ENCODE results near the gene LMO2.

LMO2 gene

DNA sequence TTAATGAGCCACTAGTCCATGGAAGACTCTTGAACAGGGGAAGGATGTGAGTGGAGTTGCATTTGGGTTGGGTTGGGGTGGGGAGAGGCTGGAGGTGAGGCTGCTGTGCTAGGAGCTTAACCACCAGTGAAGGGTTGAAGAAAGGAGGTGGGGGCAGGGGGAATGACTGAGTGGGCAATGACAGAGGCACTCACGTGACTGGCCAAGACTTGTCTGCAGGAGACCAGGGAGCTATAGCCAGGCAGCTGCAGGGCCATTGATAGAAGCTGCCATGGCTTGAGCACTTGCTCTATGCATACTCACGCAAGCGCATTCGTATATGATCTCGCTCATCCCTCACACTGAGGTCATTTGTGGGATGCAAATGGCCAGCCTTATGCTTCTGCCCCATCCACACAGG, 4.0 kb downstream of the LMO2 start:
- DNase-seq (ENCODE audit: low spot score) = no peak

- DNase-seq (ENCODE audit: low spot score) = no peak
Measured at GRCh38 chr11:33885338-33886005, 6.4 kb downstream of the LMO2 start.

- no peak for DNase-seq (ENCODE audit: low spot score)
Measured at GRCh38 chr11:33884601-33885000, 7.3 kb downstream of the LMO2 start.

DNA sequence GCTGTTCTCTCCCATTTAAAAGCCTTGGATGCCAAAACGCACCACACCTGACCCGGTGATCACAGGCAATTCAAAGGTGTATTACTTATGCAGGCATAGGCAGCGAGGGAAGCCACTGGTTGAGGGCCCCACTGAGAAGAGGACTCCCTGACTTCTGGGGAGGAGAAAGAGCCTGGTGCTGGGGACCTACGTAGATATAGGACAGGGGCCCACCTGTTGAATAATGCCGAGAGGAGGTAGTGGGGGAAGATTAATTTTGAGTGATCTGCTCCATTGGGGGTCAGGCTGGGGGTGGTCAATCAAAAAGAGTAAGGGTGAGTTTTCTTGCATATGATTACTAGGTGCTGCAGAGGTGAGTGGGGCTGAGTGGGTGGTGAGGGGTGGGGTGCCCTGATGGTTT, 7.8 kb downstream of the LMO2 start:
- no peak for DNase-seq (ENCODE audit: low spot score)

DNA sequence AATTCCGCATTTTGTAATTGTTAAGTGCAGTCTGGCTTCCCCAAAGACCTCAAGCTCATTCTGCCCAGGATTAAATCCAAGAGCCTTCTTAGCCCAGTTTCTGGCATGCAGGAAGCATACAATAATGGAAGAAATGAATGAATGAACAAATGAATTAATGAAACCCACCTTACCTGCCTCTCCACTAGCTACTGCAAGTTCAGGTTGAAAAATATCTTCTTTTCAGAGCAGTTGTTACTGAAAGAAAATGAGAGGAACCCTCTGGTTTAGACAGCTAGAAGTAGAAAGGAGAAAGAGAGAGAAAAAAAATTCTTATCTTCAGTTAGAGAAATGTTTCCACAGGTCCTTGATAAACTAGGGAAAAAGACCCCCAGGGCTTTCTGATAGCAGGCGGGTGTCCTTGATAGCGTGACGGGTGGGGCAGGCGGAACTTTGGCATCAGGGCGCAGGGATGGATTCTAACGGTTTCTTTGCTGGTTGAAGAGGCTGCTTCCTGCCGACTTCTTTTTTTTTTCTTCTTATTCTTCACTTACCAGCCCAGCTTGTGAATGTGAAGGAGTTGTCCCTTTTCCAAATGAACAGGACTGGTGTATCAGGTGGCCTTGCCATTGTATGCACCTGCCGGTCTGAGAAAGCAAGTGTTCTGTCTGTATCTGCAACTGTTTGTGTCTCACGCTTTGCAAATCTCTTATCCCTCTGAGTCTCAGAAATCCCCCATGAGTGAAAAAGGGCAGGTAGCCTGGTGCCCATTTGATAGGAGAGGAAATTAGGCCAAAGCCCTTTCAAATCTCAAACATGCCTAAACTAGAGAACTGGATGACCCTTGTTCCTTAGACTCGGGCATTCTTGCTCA, 10.0 kb downstream of the LMO2 start:
- no peak for DNase-seq (ENCODE audit: low spot score)

- DNase-seq (ENCODE audit: low spot score) = no peak
Measured at GRCh38 chr11:33880979-33881378, 10.9 kb downstream of the LMO2 start.

- DNase-seq (ENCODE audit: low spot score) = no peak
Measured at GRCh38 chr11:33879375-33879774, 12.5 kb downstream of the LMO2 start.

- DNase-seq (ENCODE audit: low spot score) = no peak
Measured at GRCh38 chr11:33877038-33877437, 14.8 kb downstream of the LMO2 start.

GRCh38 chr11:33875621-33876294, 16.1 kb downstream of the LMO2 start:
- DNase-seq (ENCODE audit: low spot score) = no peak

GRCh38 chr11:33874910-33875490, 16.9 kb downstream of the LMO2 start:
- DNase-seq (ENCODE audit: low spot score) = no peak

GRCh38 chr11:33874433-33874832, 17.4 kb downstream of the LMO2 start:
- DNase-seq (ENCODE audit: low spot score) = no peak

DNA sequence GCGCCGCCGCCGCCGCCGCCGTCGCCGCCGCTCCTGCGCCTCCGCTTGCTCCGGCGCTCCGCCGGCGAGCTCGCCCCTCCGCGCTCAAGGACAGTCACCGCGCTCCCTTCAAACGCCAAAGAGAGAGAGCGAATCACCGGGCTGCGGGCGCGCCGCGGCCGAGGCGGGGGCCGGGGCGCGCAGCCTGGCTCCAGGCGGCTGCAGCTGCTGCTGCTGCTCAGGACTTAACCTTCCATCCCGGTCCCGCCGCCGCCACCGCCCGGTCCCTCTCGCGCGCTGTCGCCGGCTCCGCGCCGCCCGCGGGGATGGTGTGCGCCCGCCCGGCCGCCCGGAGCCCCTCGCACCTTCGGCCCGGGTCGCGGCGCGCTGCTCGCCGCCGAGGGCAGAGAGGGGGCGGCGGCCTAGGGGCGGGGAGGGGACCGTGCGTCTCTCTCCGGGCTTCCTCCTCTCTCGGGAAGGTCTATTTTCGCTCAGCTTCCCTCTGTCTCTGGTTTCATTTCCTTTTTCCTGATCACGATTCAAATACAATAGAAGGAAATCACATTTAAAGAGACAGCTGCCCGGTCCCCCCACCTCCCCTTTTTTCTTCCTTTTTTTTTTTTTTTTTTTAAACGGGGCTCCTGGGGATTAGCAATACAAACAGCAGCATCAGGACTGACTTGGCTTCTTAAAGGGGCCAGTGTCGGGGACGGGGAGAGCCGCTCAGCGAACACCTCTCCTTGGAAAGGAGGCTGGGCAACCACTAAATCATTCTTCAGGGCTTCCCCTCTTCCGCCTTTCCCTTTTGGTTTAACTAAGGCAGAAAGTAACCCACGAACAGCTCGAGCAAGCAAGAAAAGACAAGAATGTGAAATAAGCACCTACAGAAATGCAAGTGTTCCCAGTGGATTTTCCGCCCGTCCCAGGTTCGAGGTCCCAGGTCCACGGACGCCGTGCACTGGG, 22.1 kb downstream of the LMO2 start:
- DNase-seq (ENCODE audit: low spot score) = peak; percentile 59

- no peak for DNase-seq (ENCODE audit: low spot score)
Measured at GRCh38 chr11:33868647-33869461, 23.0 kb downstream of the LMO2 start.

GRCh38 chr11:33867996-33868646, 23.8 kb downstream of the LMO2 start:
- no peak for DNase-seq (ENCODE audit: low spot score)

GRCh38 chr11:33867561-33867960, 24.3 kb downstream of the LMO2 start:
- DNase-seq (ENCODE audit: low spot score) = peak; percentile 43

DNA sequence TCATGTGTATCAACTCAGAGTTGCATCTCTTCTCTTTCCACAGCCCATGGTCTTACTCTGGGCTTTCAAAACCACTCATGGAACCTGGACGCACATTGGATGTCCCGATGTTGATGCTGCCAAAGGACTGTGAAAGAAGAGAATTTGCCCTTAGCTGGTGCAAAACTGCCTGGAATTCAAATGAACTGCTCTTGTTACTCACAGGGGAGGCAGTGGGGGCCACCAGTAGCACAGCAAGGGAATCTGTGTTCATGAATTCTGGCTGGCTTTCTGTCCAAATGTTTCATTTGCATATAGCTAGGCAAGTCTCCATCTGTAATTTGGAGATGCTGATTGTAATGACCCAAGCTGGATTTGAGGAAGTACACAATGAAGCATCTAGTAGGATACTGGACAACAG, 24.9 kb downstream of the LMO2 start:
- no peak for DNase-seq (ENCODE audit: low spot score)

- DNase-seq (ENCODE audit: low spot score) = no peak
Measured at GRCh38 chr11:33864479-33864878, 27.4 kb downstream of the LMO2 start.

DNA sequence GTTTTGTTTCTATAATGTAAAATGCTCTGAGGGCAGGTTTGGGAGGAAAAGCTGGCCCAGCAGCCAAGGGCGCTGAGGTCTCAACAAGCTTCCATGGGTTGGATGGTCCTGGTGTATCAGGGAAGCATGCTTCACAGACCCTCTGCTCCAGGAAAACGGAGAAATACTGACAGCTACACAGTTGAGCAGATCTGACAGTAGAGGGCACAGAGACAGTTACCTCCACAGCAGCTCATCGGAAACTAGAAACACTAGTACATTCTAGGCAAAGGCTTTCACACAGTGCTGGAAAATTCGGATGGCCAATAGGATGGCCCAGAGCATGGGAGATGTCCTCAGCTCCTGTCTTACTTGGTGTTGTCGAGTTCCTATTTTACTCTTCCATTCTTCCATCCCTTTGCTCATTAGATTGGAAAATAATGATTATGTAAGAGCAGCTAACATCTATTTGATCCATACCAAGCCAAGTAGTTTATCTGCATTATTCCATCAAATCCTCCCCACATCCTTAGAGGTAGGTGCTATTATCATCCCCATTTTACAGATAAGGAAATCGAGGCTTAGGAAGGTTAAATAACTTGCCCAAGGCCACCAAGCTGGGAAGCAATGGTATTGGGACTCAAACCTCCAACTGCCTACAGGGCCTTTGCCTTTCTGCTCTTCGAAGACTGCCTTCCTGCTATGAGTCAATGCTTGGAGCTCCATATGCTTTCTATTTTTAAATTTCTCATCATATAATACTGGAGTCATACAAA, 28.3 kb downstream of the LMO2 start:
- DNase-seq (ENCODE audit: low spot score) = no peak

DNA sequence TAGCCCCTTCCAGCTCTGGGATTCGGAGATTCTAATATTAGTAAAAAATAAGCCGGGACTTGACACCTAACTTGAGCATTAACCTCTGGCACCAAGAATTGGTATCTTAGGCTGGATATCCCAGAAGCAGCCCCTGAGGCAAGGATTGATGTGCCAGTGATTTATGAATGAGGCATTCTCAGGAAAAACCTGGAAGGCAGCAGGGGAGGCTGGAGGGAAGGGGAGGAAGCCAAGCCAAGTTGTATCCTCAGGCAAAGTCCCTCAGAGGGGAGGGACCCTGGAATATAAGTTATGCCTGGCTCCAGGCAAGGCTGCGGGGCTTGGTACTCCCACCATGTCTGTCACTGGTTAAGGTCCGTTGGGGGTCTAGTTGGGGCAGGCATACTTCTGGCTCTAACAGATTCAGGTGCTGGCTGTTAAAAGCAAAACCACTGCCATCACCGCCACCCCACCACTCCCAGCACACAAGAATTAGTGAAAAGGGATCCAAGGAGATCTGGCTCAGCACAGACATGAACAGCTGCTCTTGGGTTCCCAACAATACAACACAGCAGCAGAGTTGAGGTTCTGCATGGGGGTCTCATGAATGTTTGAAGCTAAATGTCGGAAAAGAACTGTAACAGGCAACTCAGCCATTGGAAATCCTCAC, 29.8 kb downstream of the LMO2 start:
- DNase-seq (ENCODE audit: low spot score) = no peak
